NCI-H1694 treated with DMSO at 0.1 percent for 48 hours (cell line): ENCODE data around the gene NUDT3.
"Not testable (repeated sequence)": the region's sequence is repeated elsewhere in the genome, so short reads cannot be mapped to it uniquely, and the experiment has no call there.

Source experiments
- DNase-seq: peaks from one replicate; lab custom pipeline; 2025; lab: John Stamatoyannopoulos, UW

Gene NUDT3

GRCh38 chr6:34370361-34370760 lies 22.1 kb downstream of the NUDT3 start:
- no peak for DNase-seq

GRCh38 chr6:34369385-34369784 lies 23.1 kb downstream of the NUDT3 start:
- no peak for DNase-seq

- no peak for DNase-seq
These were observed 25.9 kb downstream of the NUDT3 start for GRCh38 chr6:34366639-34366921.

- DNase-seq = not testable (repeated sequence)
These were observed 26.5 kb downstream of the NUDT3 start for GRCh38 chr6:34365781-34366638.

- DNase-seq = not testable (repeated sequence)
These were observed 28.8 kb downstream of the NUDT3 start for GRCh38 chr6:34363681-34364075.

GRCh38 chr6:34362909-34363680 lies 29.4 kb downstream of the NUDT3 start:
- no peak for DNase-seq

GRCh38 chr6:34362176-34362575 lies 30.3 kb downstream of the NUDT3 start:
- DNase-seq = no peak

- no peak for DNase-seq
These were observed 31.9 kb downstream of the NUDT3 start for GRCh38 chr6:34360556-34360955.

GRCh38 chr6:34359418-34360158 lies 32.9 kb downstream of the NUDT3 start:
- DNase-seq = peak; percentile 41

- peak; percentile 49 for DNase-seq
These were observed 34.0 kb downstream of the NUDT3 start for GRCh38 chr6:34358389-34358905.

- no peak for DNase-seq
These were observed 34.5 kb downstream of the NUDT3 start for GRCh38 chr6:34357937-34358336.

GRCh38 chr6:34355889-34356288 lies 36.6 kb downstream of the NUDT3 start:
- no peak for DNase-seq

GRCh38 chr6:34354230-34354629 lies 38.2 kb downstream of the NUDT3 start:
- DNase-seq = not testable (repeated sequence)

GRCh38 chr6:34353530-34353929 lies 38.9 kb downstream of the NUDT3 start:
- DNase-seq = not testable (repeated sequence)

GRCh38 chr6:34352305-34352937 lies 40.0 kb downstream of the NUDT3 start:
- no peak for DNase-seq

- no peak for DNase-seq
These were observed 41.6 kb downstream of the NUDT3 start for GRCh38 chr6:34350934-34351217.

- peak; percentile 67 for DNase-seq
These were observed 42.1 kb downstream of the NUDT3 start for GRCh38 chr6:34350137-34350933.

GRCh38 chr6:34349211-34349610 lies 43.3 kb downstream of the NUDT3 start:
- no peak for DNase-seq

- no peak for DNase-seq
These were observed 45.2 kb downstream of the NUDT3 start for GRCh38 chr6:34347303-34347702.

GRCh38 chr6:34346175-34347119 lies 46.0 kb downstream of the NUDT3 start:
- DNase-seq = no peak
